ENCODE measurements around the gene CCDC117.
A peak's percentile ranks its signal among the peaks of the same experiment; 100 is the strongest.

The CCDC117 gene

GRCh38 chr22:28769394-28770085 lies 3.0 kb upstream of the CCDC117 start:
- DNase-seq, result no peak

- DNase-seq, result no peak
These were observed 1.2 kb upstream of the CCDC117 start for GRCh38 chr22:28771195-28771791.

- DNase-seq, result no peak
These were observed 969 bp downstream of the CCDC117 start for GRCh38 chr22:28773461-28773867.

DNA sequence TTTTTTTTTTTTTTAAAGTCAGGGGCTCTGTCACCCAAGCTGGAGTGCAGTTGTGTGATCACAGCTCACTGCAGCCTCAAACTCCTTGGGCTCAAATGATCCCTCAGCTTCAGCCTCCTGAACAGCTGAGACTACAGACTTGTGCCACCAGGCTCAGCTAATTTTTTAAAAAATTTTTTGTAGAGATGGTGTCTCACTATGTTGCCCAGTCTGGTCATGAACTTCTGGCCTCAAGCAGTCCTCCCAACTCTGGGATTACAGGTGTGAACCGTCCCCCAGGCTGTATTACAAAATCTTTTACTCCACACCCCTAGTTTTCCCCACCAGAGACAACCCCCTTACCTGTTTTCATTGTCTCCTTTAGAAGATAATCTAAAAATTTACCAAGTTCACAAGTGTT lies 1.9 kb downstream of the CCDC117 start:
- no peak for DNase-seq

GRCh38 chr22:28779833-28780232 lies 7.3 kb downstream of the CCDC117 start:
- no peak for DNase-seq

- no peak for DNase-seq
These were observed 7.8 kb downstream of the CCDC117 start for GRCh38 chr22:28780296-28780695.

DNA sequence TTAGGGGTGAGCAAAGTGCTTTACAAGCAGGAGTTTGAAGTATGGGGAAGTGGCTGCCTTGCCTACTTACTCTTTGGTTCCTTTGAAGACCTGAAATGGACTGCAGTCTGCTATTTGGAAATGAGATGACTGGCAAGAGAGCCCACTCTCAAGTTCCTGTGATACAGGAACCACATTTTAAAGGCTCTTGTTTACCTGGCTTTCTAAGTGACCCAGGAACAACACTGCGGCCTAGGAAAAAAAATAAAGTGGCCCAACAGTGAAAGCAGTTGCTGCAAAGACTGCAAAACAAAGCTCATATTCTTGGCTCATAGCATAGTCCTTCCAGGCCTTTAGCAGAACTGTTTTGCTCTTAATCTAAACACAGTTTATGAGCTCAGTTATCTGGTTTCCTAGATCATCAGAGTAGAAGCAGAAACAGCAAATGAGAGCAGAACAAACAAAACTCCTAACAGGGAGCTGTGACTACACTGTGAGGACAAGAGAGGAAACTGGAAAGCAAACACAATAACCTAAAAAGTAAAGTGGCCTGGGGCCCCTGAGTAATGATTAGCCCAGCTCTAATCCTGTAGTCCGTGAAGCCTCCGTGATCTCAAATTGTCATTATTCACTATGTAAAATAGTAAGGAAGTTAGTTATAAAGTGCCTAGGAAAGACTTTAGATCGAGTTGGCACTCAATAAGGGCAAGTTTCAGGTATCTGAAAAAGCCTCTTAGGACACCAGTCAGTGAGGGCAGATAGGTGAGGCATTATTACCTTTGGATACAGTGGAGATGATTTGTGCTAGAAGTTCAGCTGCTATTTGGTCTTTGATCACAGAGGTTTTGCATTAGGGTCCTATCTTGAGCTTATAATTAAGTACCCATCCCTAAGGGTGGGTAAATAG lies 11.5 kb downstream of the CCDC117 start:
- DNase-seq, result peak; percentile 76

DNA sequence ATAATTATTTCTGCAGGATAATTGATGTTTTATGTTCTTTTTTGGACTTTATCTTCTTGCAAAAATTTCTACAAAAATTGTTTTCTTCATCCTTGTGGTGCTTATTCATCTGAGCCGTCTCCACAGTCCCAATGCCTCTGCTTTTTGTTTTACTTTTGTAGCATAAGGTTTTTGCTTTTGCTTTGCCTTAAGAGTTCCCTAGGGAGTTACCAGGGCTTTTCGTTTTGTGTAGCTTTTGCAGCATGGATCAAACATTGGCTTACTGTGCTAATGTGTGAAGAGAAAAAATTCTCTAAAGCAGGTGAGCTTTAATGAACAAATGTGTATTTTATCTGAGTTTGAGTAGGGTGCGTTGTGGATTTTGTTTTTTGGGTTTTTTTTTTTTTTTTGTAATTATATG lies 16.1 kb downstream of the CCDC117 start:
- DNase-seq, result no peak

DNA sequence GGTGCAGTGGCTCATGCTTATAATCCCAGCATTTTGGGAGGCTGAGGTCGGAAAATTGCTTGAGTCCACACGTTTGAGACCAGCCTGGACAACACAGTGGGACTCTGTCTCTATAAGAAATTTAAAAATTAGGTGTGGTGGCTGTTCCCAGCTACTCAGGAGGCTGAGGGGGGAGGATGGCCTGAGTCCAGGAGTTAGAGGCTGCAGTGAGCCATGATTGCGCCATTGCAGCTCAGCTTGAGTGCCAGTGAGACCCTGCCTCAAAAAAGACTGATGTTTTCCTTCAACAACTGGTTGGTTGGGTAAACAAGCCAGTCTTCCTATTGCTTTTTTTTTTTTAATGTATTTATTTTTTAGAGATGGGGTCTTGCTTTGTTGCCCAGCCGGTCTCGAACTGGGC lies 18.6 kb downstream of the CCDC117 start:
- DNase-seq, result no peak

DNA sequence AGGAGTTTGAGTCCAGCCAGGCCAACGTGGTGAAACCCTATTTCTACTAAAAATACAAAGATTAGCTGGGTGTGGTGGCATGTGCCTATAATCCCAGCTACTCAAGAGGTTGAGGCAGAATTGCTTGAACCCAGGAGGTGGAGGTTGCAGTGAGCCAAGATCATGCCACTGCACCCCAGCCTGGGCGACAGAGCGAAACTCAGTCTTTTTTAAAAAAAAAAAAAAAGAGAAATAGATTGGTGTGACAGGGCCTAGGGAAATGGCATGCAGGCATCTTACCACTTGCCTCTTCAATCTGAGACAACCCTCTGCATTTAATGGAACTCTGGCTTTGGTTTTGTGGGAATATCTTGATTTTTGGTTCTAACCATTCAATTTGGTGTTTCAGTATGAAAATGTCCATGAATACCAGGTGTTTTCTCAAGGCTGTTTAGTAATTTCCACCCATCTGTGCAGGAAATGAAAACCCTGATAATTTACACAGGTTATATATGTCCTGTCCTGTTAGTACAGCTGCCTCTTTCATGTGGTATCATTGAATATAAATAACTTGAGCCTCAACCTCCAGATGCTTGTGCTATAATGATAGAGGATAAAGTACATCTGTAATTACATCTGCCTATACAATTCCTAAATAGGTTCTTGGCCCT lies 19.5 kb downstream of the CCDC117 start:
- peak; percentile 30 for DNase-seq

DNA sequence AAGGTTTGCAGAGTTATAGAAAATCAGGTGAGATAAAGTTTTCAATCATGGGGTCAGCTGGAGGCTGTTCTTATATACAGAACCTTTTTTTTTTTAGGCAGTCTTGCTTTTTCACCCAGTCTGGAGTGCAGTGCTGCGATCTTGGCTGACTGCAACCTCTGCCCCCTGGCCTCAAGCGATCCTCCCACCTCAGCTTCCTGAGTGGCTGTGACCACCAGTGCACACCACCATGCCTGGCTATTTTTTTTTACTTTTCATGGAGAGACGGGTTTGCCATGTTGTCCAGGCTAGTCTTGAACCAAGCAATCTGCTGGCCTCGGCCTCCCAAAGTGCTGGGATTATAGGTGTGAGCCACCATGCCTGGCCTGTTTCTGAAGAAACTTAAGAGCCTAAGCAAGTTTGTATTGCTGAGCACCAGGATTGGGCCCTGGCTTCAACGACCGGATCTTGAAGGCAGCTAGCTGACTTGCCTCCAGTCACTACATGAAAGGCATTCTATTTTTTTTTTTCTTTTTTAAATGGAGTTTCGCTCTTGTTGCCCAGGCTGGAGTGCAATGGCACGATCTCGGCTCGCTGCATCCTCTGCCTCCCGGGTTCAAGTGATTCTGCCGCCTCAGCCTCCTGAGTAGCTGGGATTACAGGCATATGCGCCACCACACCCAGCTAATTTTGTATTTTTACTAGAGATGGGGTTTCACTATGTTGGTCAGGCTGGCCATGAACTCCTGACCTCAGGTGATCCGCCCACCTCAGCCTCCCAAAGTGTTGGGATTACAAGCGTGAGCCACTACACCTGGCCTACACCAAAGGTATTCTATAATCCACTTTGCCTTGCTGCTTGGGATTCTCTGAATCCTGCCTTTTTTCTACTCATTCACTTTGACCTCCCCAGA lies 20.2 kb downstream of the CCDC117 start:
- DNase-seq, result no peak

DNA sequence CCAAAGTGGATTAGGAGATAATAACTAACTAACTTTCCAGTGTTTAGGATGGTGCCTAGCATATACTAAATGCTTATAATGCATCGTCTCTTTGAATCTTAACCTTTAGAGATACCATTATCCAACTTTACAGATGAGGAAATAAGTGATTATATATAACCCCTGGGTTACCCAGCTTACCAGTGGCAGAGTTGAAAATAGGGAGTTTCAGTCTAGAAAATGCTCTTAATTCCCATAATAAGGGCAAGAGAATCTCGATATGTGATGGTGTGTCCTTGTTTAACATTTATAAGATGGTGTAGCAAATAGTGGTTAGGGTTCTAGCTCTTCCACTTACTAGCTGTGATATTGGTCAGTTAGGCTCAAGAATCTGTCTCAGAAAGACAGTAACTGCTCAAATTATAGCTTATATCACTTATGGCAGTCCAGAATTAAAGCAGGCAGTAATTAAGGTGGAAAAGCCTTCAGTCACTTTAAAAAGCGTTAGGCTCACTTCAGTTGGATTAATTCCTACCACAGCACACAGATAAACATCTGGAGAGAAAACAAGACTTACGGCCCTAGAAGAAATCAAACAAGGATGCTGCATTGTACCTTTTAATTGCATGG lies 21.6 kb downstream of the CCDC117 start:
- DNase-seq, result no peak

DNA sequence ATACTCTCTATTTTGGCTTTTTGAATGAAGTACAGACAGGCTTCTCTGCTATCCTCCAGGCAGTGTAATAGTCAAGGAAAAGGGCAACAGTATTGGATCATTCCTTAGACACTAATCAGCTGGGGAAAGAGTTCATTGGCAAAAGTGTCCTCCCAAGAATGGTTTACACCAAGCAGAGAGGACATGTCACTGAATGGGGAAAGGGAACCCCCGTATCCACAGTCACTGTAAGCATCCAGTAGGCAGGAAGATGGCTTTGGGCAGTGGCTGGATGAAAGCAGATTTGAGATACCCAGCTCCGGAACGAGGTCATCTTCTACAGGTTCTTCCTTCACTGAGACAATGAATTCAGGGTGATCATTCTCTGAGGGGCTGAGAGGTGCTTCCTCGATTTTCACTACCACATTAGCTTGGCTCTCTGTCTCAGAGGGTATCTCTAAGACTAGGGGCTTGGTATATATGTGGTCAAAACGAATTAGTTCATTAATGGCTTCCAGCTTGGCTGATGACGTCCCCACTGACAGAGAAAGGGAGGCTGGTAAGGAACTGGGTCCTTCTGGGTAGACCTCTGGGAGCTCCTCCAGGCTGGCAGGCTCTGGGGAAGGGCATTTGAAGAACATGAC lies 22.7 kb downstream of the CCDC117 start:
- DNase-seq, result no peak

GRCh38 chr22:28795932-28796856 lies 23.7 kb downstream of the CCDC117 start:
- no peak for DNase-seq

GRCh38 chr22:28798810-28799605 lies 26.5 kb downstream of the CCDC117 start:
- DNase-seq, result peak; percentile 29

DNA sequence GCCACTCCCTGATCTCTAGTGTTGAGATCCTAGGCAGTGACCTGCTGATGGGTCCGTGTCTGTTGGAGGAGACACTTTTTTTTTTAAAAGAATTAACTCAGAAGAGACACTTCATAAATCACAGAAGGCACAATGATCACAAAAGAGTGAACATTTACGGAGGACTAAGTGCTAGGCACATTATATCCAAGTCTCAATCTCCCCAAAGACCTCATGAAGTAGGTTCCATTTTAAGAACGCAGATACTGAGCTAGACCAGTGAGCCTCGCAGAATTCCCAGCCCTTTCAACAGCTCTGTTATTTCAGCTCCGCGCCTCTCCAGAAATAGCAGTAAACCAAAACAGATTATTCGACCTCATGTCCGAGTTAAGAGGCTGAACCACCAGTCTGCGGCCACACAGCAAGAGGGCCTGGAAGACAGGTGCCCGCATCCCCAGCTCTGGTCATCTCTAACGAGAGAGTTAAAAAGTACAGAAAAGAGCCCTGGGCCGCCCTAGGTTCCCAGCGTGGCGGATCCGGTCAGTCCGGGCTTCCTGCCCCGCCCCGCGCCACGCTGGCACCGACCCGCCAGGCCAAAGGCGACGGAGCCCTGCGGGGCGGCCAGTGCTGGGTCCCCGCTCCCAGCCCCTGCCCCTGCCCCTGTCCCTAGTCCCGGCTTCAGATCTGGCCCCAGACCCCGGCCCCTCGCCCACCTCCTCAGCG lies 27.3 kb downstream of the CCDC117 start:
- DNase-seq, result no peak

GRCh38 chr22:28800308-28801041 lies 28.0 kb downstream of the CCDC117 start, which contains the start of gene XBP1:
TSS of gene XBP1 (minus strand) at chr22:28800569.
- DNase-seq, result peak; percentile 68

All from NCI-H510A treated with DMSO at 0.1 percent for 48 hours (cell line).